DOHH2 (cell line): ENCODE measurements around the gene MCF2L.

ENCODE experiments used
- CTCF ChIP-seq: fragments of 200-600 bp; sonication (generic); IDR thresholded peaks from one replicate; pipeline ENCODE4 v1.5.1; 2014; ENCODE audit warnings: antibody characterized with exemption, mild to moderate bottlenecking, low read depth, low read length; ENCODE audit not compliant: poor library complexity, severe bottlenecking
- EZH2phosphoT487 ChIP-seq: fragments of 200-600 bp; sonication (generic); IDR thresholded peaks from 2 replicates; pipeline ENCODE4 v1.6.1; 2017; ENCODE audit warnings: borderline replicate concordance, mild to moderate bottlenecking, antibody characterized with exemption, low read length, moderate library complexity, mixed read lengths

GRCh38 chr13:113082198-113083021 lies 113.4 kb downstream of the MCF2L start:
- TF ChIP-seq CTCF (no peak), EZH2phosphoT487 (no peak)
